Measurements from ENCODE around the gene FRAS1.

DNA sequence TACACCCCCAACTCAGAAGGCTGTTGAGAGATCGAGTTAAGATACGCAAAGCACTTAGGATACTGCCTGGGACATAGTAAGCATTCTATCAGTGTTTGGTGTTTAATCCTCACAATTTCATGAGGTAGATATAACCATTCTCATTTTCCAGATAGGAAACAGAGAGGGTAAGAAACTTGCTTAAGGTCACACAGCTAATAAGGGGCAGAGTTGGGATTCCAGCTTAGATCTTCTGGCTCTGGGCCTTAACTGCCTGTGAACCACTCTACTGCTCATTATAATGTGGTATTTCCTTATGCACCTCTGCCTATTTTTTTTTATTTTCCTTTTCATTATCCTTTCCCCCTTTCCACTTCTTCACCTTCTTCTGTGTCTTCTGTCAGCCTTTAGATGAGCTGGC is 252.2 kb downstream of the FRAS1 start:
- no peak for TF ChIP-seq EZH2 (IDR thresholded peaks at IDR 0.05; ENCODE audit: low read depth)
- no peak for TF ChIP-seq CTCF (conservative IDR thresholded peaks at IDR 0.05)
